Measurements from ENCODE around the gene ZBTB8A.

DNA sequence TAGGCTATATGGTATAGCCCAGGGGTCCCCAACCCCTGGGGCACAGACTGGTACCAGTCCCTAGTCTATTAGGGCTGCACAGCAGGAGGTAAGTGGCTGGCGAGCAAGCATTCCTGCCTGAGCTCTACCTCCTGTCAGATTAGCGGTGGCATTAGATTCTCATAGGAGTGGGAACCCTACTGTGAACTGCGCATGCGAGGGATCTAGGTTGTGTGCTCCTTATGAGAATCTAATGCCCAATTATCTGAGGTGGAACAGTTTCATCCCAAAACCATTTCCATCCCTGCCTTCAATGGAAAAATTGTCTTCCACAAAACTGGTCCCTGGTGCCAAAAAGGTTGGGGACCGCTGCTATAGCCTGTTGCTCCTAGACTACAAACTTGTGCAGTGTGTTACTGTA, 22.8 kb upstream of the ZBTB8A start:
- TF ChIP-seq ZNF8 (CRISPR knock-in tag; IDR thresholded peaks at IDR 0.05), result no peak
- TF ChIP-seq, protein P1, sequence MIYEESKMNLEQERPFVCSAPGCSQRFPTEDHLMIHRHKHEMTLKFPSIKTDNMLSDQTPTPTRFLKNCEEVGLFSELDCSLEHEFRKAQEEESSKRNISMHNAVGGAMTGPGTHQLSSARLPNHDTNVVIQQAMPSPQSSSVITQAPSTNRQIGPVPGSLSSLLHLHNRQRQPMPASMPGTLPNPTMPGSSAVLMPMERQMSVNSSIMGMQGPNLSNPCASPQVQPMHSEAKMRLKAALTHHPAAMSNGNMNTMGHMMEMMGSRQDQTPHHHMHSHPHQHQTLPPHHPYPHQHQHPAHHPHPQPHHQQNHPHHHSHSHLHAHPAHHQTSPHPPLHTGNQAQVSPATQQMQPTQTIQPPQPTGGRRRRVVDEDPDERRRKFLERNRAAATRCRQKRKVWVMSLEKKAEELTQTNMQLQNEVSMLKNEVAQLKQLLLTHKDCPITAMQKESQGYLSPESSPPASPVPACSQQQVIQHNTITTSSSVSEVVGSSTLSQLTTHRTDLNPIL (CRISPR knock-in tag; IDR thresholded peaks at IDR 0.05; ENCODE audit: low read depth), result no peak

Measured in SK-N-SH treated with all-trans-retinoic acid at 6 μM for 48 hours (cell line).